ENCODE results near the gene SLC27A4.

GRCh38 chr9:128372188-128372641, 31.9 kb downstream of the SLC27A4 start:
- TF ChIP-seq EZH2 (IDR thresholded peaks at IDR 0.05; ENCODE audit: insufficient read depth, poor library complexity, severe bottlenecking) (no peak), EZH2phosphoT487 (IDR thresholded peaks at IDR 0.05; ENCODE audit: insufficient read depth, low read depth) (no peak)

All from GM23248 (cell line).